ENCODE measurements around the gene LARP4B.

DNA sequence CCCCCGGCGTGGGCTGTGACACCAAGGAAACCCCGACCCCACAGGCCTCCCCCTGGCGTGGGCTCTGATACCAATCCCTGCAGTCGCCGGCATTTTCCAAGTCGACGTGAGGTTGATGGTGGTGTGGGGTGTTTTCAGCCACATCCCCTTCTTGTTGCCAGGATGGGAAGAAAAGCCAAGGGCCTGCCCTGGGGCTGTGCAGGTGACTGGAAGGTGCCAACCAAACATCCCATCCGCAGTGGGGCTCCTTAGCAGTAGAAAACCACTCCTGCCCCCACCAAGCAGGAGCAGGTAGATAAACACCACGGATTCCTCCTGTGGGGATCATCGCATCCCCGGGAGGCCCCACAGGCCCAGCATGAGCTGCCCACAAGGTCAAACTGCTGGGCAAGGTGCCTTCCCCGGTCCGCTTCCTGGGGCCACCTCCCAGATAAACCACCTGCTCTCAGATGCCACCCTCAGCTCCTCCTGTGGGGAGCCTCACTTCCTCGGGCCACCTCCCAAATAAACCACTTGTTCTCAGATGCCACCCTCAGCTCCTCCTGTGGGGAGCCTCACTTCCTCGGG, 153.5 kb downstream of the LARP4B start:
- no peak for TF ChIP-seq POLR2A (IDR thresholded peaks at IDR 0.05; ENCODE audit: borderline replicate concordance, extremely low read depth, insufficient read depth, insufficient read length)
- TF ChIP-seq, protein P1, sequence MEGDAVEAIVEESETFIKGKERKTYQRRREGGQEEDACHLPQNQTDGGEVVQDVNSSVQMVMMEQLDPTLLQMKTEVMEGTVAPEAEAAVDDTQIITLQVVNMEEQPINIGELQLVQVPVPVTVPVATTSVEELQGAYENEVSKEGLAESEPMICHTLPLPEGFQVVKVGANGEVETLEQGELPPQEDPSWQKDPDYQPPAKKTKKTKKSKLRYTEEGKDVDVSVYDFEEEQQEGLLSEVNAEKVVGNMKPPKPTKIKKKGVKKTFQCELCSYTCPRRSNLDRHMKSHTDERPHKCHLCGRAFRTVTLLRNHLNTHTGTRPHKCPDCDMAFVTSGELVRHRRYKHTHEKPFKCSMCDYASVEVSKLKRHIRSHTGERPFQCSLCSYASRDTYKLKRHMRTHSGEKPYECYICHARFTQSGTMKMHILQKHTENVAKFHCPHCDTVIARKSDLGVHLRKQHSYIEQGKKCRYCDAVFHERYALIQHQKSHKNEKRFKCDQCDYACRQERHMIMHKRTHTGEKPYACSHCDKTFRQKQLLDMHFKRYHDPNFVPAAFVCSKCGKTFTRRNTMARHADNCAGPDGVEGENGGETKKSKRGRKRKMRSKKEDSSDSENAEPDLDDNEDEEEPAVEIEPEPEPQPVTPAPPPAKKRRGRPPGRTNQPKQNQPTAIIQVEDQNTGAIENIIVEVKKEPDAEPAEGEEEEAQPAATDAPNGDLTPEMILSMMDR (IDR thresholded peaks at IDR 0.05 in 2 of 3, conservative IDR thresholded peaks at IDR 0.05 in 1 of 3; ENCODE audit: borderline replicate concordance in 1 of 3, insufficient read depth in 1 of 3, low read depth in 2 of 3, low read length in 2 of 3): no peak
- no peak for TF ChIP-seq EZH2 (IDR thresholded peaks at IDR 0.05)
- no peak for TF ChIP-seq CEBPB (IDR thresholded peaks at IDR 0.05; ENCODE audit: low read depth)
- TF ChIP-seq, protein P2, sequence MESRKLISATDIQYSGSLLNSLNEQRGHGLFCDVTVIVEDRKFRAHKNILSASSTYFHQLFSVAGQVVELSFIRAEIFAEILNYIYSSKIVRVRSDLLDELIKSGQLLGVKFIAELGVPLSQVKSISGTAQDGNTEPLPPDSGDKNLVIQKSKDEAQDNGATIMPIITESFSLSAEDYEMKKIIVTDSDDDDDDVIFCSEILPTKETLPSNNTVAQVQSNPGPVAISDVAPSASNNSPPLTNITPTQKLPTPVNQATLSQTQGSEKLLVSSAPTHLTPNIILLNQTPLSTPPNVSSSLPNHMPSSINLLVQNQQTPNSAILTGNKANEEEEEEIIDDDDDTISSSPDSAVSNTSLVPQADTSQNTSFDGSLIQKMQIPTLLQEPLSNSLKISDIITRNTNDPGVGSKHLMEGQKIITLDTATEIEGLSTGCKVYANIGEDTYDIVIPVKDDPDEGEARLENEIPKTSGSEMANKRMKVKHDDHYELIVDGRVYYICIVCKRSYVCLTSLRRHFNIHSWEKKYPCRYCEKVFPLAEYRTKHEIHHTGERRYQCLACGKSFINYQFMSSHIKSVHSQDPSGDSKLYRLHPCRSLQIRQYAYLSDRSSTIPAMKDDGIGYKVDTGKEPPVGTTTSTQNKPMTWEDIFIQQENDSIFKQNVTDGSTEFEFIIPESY (IDR thresholded peaks at IDR 0.05; ENCODE audit: extremely low read depth, insufficient replicate concordance, low read length): no peak
- TF ChIP-seq, protein P3, sequence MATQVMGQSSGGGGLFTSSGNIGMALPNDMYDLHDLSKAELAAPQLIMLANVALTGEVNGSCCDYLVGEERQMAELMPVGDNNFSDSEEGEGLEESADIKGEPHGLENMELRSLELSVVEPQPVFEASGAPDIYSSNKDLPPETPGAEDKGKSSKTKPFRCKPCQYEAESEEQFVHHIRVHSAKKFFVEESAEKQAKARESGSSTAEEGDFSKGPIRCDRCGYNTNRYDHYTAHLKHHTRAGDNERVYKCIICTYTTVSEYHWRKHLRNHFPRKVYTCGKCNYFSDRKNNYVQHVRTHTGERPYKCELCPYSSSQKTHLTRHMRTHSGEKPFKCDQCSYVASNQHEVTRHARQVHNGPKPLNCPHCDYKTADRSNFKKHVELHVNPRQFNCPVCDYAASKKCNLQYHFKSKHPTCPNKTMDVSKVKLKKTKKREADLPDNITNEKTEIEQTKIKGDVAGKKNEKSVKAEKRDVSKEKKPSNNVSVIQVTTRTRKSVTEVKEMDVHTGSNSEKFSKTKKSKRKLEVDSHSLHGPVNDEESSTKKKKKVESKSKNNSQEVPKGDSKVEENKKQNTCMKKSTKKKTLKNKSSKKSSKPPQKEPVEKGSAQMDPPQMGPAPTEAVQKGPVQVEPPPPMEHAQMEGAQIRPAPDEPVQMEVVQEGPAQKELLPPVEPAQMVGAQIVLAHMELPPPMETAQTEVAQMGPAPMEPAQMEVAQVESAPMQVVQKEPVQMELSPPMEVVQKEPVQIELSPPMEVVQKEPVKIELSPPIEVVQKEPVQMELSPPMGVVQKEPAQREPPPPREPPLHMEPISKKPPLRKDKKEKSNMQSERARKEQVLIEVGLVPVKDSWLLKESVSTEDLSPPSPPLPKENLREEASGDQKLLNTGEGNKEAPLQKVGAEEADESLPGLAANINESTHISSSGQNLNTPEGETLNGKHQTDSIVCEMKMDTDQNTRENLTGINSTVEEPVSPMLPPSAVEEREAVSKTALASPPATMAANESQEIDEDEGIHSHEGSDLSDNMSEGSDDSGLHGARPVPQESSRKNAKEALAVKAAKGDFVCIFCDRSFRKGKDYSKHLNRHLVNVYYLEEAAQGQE (IDR thresholded peaks at IDR 0.05; ENCODE audit: low read depth): no peak
- no peak for TF ChIP-seq ZNF274 (IDR thresholded peaks at IDR 0.05; ENCODE audit: low read depth, low read length)

Data from HCT116 (cell line).